ENCODE measurements around the gene ZDHHC17.
"Not testable (repeated sequence)": the region's sequence is repeated elsewhere in the genome, so short reads cannot be mapped to it uniquely, and the experiment has no call there.

ZDHHC17 gene, protein sequence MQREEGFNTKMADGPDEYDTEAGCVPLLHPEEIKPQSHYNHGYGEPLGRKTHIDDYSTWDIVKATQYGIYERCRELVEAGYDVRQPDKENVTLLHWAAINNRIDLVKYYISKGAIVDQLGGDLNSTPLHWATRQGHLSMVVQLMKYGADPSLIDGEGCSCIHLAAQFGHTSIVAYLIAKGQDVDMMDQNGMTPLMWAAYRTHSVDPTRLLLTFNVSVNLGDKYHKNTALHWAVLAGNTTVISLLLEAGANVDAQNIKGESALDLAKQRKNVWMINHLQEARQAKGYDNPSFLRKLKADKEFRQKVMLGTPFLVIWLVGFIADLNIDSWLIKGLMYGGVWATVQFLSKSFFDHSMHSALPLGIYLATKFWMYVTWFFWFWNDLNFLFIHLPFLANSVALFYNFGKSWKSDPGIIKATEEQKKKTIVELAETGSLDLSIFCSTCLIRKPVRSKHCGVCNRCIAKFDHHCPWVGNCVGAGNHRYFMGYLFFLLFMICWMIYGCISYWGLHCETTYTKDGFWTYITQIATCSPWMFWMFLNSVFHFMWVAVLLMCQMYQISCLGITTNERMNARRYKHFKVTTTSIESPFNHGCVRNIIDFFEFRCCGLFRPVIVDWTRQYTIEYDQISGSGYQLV

DNA sequence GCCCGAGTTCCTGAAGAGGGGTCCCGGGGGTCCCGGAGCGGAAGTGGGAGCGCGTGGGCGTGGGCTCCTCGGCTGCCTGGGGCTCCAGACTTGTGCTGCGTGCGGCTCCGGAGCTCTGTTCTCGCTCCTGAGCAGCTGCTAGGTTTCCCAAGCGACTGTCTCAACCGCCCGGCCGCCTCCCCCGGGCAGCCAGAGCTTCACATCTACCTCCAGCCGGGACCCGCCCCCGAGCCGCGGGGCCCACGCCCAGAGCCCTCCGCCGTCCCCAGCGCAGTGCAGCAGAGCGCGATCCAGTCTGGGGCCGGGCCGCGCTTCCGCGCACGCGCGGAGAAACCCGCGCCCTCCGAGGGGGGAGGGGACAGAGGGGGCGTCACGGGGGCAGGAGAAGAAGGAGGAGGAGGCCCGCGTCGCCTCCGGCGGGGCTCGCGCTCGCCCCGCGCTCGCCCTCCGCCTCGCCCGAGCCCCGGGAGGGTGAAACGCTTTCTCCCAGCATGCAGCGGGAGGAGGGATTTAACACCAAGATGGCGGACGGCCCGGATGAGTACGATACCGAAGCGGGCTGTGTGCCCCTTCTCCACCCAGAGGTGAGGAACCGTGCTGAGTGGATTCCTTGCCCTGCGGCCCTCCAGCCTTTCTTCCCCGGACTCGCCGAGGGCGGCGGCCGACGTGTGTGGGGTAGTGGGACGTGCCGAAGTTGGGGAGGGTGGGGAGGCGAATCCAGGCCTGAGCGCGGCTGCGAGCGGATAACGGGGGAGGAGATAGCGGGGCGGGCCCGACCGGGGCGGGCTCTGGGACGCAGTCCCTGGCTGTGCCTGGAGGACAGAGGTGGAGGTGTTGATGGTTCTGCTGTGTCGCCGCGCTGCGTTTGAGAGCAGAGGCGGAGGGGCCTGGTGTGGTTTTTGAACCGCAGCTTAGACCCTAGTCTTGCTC lies at the start of gene ZDHHC17:
ZDHHC17 (plus strand) TSS at position 370 of the 930 bp plus-strand sequence; CDS start at position 492, 122 bp downstream.
- DNase-seq: peak; percentile 57

DNA sequence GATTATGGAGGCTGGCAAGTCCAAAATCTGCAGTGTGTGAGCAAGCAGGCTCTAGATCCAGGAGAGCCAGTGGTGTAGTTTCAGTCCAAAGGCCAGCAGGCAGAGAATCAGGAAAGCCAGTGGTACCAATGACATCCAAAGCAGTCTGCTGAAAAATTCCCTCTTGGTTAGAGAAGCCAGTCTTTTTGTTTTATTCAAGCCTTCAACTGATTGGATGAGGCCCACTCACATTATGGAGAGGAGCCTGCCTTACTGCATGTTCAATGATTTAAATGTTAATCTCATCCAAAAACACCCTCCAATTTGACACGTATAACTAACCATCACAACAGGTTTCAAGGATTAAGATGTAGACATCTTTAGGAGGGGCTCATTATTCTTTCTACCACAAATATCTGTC lies 49.5 kb upstream of the ZDHHC17 start:
- no peak for DNase-seq

DNA sequence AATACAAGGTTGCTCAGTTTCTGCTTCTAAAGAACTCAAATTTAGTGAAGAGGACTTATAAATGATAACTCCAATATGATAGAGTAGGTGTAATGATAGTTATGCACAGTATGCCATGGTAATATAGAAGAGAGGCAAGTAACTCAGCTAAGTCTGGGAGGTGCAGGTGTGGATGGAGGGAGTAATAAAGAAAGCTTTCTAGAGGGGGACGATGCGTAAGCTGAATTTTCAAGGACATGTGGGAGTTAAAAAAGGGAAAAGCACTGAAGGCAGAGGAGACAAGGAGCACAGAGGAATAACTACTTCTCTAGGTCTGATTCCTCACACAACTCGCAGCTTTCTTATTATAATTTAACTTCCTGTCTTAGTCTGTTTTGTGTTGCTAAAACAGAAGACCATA lies 49.1 kb upstream of the ZDHHC17 start:
- no peak for DNase-seq

DNA sequence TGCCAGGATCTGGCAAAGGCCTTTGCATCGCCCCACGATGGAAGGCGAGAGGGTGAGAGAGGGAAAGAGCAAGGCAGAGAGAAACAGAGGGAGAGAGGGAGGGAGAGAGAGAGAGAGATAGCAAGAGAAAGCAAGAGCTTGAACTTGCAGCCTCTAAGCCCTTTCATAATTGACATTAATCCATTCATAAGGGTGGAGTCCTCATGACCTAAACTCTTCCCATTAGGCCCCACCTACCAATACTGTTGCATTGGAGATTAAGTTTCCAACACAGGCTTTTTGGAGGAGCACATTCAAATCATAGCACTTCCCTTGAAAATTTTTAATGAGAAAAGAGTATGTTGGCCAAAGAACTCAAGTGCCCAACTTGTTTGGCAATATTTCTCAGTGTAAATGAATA lies 48.6 kb upstream of the ZDHHC17 start:
- no peak for DNase-seq

DNA sequence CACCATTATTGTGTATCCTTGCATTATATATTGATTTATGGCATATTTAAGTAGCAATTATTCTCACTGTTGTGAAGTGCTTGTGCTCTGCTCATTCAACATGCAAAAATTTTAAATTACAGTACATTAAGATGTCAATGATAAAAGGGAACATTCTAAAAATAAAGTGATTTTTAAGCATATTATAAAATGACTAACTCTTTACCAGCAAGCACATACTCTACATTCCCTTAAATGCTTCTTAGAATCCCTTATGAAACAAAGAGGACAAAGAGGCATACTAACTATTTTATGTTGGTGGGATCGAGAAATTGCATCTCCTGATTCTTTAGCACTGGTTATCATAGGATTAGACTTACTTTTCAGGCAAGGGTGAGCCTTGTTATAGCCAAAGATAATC lies 46.6 kb upstream of the ZDHHC17 start:
- DNase-seq: no peak

DNA sequence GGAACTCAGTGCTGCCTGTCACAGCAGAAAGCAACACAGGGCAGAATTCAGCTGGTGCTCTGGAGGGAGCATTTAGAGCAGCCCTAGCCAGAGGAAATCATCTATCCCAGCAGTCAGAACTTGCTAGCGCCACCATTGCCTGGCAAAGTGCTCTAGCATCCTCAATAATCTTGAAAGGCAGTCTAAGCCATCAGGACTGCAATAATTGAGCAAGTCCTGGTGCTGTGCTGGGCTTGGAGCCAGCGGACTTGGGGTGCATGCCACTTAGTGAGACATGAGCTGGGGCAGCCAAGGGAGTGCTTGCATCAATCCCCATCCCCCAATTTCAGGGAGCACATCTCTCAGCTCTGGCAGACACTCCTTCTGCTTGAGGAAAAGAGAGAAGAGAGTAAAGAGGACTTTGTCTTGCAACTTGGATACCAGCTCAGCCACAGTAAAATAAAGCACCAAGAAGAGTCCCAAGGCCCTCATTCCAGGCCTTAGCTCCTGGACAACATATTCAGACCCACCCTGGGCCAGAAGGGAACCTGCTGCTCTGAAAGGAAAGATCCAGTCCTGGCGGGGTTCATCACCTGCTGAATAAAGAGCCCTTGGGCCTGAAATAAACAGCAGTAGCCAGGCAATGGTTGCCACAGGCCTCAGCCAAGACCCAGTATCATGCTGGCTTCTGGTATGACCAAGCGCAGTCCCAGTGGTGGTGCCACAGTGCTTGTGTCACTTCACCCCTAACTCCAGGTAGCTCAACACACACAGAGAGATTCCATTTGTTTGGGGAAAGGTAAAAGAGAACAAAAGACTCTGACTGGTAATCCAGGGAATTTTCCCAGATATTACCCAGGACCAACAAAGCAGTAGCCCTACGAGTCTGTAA lies 44.5 kb upstream of the ZDHHC17 start:
- no peak for DNase-seq

DNA sequence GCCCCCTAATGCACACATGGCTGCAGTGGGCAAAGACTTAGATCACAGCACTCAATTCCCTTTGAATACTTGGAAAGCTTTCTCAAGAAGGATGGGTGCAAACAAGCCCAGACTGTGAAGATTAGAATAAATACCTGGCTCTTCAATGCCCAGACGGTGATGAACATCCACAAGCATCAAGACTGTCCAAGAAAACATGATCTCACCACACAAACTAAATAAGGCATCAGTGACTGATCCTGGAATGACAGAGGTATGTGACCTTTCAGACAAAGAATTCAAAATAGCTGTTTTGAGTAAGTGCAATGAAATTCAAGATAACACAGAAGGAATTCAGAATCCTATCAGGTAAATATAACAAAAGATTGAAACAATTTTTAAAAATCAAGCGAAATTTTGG lies 43.8 kb upstream of the ZDHHC17 start:
- DNase-seq: no peak

DNA sequence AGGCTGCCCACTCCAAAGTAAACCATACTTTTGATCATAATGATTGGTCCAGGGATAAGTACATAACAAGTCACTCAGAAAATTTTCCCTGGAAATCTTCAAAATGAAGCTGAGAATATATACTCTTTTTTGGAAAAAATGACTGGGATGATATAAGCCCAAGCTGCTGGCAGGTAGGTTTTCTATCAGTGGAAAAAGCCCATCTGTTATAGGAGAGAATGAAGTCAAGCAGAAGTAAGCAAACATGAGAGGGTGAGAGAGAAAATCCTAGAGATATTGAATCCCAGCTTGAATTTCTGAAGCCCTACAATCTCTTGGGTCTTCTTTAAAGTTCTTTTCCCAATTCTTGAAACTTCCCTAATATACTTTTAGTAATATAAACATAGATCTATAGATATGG lies 37.3 kb upstream of the ZDHHC17 start:
- no peak for DNase-seq

DNA sequence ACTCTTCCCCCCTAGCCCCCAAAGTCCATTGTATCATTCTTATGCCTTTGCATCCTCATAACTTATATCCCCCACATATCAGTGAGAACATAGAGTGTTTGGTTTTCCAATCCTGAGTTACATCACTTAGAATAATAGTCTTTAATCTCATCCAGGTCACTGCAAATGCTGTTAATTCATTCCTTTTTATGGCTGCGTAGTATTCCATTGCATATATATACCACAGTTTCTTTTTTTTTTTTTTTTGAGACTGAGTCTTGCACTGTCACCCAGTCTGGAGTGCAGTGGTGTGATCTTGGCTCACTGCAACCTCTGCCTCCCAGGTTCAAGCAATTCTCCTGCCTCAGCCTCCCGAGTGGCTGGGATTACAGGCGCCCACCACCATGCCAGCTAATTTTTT lies 31.7 kb upstream of the ZDHHC17 start:
- DNase-seq: not testable (repeated sequence)

DNA sequence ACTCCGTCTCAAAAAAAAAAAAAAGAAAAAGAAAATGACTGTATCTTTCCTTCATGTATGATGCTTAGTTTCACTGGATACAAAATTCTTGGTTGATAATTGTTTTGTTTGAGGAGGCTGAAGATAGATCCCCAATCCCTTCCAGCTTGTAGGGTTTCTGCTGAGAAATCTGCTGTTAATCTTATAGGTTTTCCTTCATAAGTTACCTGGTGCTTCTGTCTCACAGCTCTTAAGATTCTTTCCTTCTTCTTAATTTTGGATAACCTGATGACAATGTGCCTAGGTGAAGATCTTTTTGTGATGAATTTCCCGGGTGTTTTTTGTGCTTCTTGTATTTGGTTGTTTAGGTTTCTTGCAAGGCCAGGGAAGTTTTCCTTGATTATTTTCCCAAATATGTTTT lies 26.2 kb upstream of the ZDHHC17 start:
- not testable (repeated sequence) for DNase-seq

DNA sequence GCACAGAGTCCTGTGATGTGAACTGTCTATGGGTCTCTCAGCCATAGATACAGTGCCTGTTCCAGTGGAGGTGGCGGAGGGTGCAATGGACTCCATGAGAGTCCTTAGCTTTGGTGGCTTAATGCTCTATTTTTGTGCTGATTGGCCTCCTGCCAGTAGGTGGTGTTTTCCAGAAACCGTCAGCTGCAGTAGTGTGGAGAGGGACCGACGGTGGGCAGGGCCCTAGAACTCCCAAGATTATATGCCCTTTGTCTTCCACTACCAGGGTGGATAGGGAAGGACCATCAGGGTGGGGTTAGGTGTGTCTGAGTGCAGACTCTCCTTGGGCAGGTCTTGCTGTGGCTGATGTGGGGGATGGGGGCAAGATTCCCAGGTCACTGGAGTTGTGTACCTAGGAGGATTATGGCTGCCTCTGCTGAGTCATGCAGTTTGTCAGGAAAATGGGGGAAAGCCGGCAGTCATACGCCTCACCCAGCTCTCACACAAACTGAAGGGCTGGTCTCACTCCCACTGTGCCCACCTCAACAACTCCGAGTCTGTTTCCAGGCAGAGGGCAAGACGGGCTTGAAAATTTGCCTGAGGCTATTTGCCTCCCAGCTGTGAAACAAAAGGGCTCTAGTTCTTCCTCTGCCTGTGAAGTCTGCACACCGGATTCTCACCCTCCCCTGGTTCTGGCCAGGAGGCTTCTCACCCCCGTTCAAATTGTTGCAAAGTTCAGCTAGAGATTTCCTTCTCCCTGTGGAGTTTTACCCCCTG lies 24.9 kb upstream of the ZDHHC17 start:
- DNase-seq: no peak

DNA sequence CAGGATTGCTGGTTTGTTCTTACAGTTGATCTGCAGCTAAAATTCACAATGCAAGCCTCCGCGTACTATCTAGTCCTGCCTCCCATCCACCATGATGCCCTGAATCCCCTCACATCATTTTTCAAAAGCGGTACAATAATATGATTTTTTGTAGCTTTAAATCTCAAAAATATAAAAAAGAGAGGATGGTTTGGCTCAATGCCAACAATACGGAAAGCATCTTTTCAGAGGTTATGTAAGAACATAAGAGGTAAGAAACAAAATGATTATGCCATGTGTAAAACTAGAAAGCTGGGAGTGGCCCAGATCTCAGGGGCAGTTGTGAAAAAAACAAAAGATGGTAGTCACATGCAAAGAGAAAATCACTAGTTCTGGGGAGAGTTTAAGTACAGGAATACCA lies 24.0 kb upstream of the ZDHHC17 start:
- no peak for DNase-seq

DNA sequence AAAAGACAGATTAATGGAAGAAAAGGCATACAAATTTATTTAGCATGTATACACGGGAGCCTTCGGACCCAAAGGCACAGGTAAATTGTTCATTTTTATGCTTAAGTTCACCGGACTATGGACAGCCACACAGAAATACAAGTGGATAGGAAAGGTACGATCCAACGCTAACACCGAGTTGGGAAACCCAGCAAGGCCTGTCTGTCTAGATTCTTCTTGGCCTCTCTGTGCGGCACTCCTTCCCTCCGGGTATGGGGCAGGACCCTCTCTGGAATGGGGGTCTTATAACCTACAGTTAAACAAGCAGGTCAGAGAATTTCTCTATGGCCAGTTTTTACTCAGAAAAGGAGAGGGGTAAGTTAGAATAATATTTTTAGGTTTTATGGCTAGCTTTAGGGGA lies 23.4 kb upstream of the ZDHHC17 start:
- DNase-seq: no peak

DNA sequence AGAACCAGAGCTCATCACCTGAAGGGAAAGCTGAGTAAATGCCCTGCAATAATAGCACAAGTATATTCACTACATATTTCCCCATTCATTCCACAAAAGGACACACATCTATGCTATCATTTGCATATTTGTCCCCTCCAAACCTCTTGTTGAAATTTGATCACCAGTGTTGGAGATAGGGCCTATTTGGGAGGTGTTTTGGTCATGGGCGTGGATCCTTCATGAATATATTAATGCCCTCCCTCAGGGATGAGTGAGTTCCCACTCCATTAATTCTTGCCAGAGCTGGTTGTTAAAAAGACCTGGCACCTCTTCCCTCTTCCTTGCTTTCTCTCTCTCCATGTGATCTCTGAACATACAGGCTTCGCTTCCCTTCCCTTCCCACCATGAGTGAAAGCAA lies 18.6 kb upstream of the ZDHHC17 start:
- no peak for DNase-seq

DNA sequence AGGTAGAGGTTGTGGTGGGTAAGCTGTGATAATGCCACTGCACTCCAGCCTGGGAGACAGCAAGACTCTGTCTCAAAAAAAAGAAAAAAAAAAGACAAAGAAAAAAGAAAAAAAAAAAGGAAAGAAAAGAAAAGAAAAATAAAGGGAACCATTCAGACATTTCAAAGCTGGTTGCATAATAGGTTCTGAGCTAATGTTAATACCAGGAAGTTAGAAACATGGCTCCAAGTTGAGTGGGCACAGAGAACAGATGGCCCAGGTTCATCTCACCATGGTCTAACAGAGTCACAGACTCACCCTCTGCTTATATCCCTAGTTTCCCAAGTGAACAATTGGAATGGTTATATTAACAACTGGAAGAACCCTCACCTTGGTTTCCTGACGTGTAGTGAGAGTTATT lies 17.4 kb upstream of the ZDHHC17 start:
- no peak for DNase-seq

DNA sequence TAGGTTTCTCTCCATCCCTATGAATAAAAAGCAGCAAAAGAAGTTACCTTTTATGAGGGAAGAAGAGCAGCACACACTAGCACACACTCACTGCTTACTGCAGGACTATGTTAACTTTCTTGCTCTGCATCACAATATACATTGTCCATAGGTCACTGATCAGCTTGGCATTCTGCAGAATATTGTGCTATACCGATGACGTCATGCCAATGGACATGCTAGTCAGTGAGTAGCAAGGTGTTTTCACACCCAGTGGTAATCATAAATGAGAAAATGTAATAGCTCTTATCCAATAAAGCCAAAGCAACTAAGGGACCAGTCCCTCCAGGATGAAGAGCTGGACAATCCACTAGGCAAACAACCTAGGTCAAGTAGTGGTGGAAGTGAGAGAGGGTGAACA lies 16.7 kb upstream of the ZDHHC17 start:
- DNase-seq: no peak

DNA sequence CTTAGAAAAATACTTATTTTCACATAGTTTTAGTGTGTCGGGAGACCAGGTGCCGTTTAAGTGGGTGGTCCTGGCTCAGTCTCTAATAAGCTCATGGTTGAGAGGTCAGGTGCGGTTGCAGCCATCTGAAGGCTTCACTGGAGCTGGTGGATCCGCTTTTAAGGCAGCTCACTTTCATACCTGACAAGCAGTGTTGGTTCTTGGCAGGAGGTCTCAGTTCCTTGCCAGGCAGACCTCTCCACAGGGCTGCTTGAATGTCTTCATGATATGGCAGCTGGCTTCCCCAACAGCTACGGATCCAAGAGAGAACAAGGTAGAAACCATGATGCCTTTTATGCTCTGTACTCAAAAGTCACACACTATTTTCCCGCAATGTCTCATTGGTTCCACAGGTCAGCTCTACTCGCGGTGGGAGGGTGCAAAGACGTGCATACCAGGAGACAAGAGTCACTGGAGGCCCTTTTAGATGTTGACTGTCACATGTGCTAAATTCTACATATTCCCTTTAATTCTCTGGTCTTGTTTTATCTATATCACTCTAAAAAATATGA lies 8.0 kb upstream of the ZDHHC17 start:
- no peak for DNase-seq

DNA sequence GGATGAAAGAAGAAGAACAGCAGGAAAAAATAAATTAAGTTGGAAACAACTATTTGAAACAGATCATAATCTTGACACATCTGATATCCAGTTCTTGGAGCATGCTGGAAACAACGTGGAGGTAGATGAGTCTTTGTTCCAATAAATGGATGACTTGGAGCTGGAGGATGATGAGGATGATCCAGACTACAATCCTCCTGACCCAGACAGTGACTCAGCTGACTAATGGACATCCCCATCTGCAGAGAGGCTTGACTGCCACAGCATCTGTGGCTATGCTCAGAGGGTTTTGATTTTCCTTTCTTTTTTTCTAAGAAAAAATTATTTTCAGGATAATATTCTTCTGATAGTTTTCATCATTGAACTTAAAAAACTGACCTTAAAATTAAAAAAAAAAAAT lies 6.2 kb upstream of the ZDHHC17 start:
- no peak for DNase-seq

DNA sequence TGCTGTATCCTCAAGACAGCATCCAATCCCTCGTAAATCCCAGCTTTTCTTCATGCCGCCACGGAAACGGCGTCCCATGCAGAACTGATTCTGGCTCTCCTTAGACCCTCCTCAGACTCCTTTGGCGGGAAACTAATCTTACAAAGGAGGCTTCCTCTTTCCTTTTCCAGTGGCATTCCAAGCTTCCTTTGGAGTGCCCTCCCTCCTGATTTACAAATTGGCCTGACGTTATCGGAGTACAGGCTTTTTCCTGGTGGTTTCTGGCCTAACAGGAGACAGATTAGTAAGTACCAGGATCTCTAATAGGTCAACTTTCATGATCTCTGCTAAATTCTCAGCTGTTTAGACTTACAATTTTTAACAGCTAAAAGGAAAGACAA lies 1.3 kb upstream of the ZDHHC17 start:
- no peak for DNase-seq

DNA sequence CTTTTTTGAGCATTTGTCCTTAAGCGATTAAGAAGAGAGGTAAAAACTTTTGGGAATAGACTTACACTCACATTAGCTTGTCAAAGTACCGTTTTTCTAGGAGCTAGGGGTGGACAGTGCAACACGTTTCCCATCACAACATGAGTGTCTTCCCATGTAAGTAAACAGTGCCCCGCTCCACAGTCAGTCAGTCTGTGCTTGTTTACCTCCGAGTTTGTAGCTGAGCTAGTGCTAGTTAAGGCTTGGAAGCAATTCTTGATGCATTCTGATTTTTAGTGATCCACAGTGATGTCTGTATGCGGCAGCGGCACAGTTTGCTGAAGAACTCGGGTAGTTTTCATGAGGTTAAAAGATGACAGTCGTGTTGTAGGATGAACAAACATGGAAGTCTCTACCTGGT lies 941 bp downstream of the ZDHHC17 start:
- DNase-seq: no peak

DNA sequence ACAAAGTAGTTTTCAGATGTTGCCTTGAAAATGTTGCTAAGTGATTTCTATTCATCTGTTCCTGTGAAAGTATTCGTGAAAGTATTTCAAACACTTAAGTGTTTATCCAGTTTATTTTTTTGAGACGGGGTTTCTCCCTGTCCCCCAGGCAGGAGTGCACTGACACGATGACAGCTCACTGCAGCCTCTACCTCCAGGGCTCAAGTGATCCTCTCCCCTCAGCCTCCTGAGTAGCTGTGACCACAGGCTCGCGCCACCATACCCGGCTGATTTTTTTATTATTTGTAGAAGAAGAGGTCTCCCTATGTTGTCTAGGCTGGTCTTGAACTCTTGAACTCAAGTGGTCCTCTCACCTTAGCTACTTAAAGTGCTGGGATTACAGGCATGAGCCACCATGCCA lies 1.7 kb downstream of the ZDHHC17 start:
- no peak for DNase-seq

DNA sequence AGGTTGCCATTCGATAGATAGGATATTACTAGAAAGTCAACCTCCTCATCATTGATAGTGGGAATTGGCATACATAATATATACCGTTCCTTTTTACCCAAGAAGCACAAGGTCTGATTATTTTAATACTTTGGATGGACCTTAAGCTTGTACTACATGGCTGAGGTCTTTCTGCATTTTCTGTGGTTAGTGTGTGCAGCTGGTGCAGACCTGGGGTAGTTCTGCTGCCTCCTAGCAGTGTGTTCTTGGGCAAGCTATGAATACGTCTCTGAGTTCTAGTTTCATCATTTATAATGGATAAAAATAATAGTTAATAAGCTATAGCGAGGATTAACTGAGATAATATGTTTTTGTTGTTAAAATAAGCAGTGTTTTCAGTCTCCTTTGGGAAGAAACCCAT lies 2.2 kb downstream of the ZDHHC17 start:
- no peak for DNase-seq
